ENCODE results near the gene SOX1. TPM values are rescaled to one million over a fixed set of nuclear protein-coding genes. Genes with fewer than 3 reads are reported as not detected.

Gene SOX1
- total RNA-seq, 1 experiment from 2014 or later = not detected

GRCh38 chr13:112071102-112071722, 4.3 kb downstream of the SOX1 start:
- Mint-ChIP-seq H3K9me3 (ENCODE audit: unreplicated experiment) (no peaks in the 10 kb centered on the region), H3K36me3 (ENCODE audit: insufficient read depth, unreplicated experiment) (peaks cover 6% of the 10 kb centered on the region), H3K27ac (ENCODE audit: low read depth, unreplicated experiment) (no peak overlapping the region), H3K4me3 (ENCODE audit: unreplicated experiment) (no peak overlapping the region), H3K27me3 (ENCODE audit: insufficient read depth, unreplicated experiment) (no peaks in the 10 kb centered on the region), H3K4me1 (ENCODE audit: insufficient read depth, unreplicated experiment) (no peaks in the 10 kb centered on the region)
- TF ChIP-seq, protein P1, sequence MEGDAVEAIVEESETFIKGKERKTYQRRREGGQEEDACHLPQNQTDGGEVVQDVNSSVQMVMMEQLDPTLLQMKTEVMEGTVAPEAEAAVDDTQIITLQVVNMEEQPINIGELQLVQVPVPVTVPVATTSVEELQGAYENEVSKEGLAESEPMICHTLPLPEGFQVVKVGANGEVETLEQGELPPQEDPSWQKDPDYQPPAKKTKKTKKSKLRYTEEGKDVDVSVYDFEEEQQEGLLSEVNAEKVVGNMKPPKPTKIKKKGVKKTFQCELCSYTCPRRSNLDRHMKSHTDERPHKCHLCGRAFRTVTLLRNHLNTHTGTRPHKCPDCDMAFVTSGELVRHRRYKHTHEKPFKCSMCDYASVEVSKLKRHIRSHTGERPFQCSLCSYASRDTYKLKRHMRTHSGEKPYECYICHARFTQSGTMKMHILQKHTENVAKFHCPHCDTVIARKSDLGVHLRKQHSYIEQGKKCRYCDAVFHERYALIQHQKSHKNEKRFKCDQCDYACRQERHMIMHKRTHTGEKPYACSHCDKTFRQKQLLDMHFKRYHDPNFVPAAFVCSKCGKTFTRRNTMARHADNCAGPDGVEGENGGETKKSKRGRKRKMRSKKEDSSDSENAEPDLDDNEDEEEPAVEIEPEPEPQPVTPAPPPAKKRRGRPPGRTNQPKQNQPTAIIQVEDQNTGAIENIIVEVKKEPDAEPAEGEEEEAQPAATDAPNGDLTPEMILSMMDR (IDR thresholded peaks at IDR 0.05; ENCODE audit: unreplicated experiment) = no peak
- no TSS peak for BruUV-seq (replicated peaks)
- DNase-seq (ENCODE audit: unreplicated experiment) = no peak
- intact Hi-C loops (cut with micrococcal nuclease) = no loop called here
- ChIA-PET POLR2A (no interaction called here), CTCF (no interaction called here)

GRCh38 chr13:112071723-112072533, 5.0 kb downstream of the SOX1 start:
- Mint-ChIP-seq H3K4me1 (ENCODE audit: insufficient read depth, unreplicated experiment) (no peaks in the 10 kb centered on the region), H3K27me3 (ENCODE audit: insufficient read depth, unreplicated experiment) (no peaks in the 10 kb centered on the region), H3K9me3 (ENCODE audit: unreplicated experiment) (no peaks in the 10 kb centered on the region), H3K4me3 (ENCODE audit: unreplicated experiment) (no peak overlapping the region), H3K36me3 (ENCODE audit: insufficient read depth, unreplicated experiment) (peaks cover 6% of the 10 kb centered on the region), H3K27ac (ENCODE audit: low read depth, unreplicated experiment) (no peak overlapping the region)
- ChIA-PET CTCF (no interaction called here), POLR2A (no interaction called here)
- TF ChIP-seq, protein P1 (IDR thresholded peaks at IDR 0.05; ENCODE audit: unreplicated experiment) = no peak
- no TSS peak for BruUV-seq (replicated peaks)
- DNase-seq (ENCODE audit: unreplicated experiment) = no peak
- intact Hi-C loops (cut with micrococcal nuclease) = no loop called here

- intact Hi-C loops (cut with micrococcal nuclease) = no loop called here
- Mint-ChIP-seq H3K36me3 (ENCODE audit: insufficient read depth, unreplicated experiment) (peaks cover 6% of the 10 kb centered on the region), H3K27me3 (ENCODE audit: insufficient read depth, unreplicated experiment) (no peaks in the 10 kb centered on the region), H3K4me1 (ENCODE audit: insufficient read depth, unreplicated experiment) (no peaks in the 10 kb centered on the region), H3K9me3 (ENCODE audit: unreplicated experiment) (no peaks in the 10 kb centered on the region), H3K27ac (ENCODE audit: low read depth, unreplicated experiment) (no peak overlapping the region), H3K4me3 (ENCODE audit: unreplicated experiment) (no peak overlapping the region)
- CTCF ChIA-PET = no interaction called here
- BruUV-seq (replicated peaks) = no TSS peak
- TF ChIP-seq, protein P1 (IDR thresholded peaks at IDR 0.05; ENCODE audit: unreplicated experiment) = no peak
- DNase-seq (ENCODE audit: unreplicated experiment) = no peak
- POLR2A ChIA-PET = no interaction called here
Observed at GRCh38 chr13:112072534-112073244, 5.7 kb downstream of the SOX1 start.
